ENCODE results near the gene CACNG3. TPM values are rescaled to one million over a fixed set of nuclear protein-coding genes. Genes with fewer than 3 reads are reported as not detected.

Gene CACNG3
- total RNA-seq, 1 donor from 2014 or later = not detected

DNA sequence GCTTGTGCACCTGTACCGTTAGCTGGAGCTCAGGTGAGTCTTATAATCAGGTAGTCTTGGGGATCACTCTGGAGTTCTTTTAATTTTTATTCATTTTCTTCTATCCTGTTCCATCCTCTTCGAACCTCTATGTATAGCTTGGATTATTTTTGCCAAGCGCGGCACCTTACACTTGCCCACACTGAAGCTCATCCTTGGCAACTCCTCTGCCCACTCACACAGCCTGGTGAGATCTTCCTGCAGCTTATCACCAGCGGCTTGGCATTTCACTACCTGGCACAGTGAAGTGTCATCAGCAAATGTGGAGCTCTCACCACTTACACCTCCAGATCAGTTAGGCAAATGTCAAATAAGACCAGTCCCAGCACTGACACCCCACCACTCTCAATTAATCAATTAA is 116.7 kb downstream of the CACNG3 start:
- no peak overlapping the region for H3K4me3 ChIP-seq (ENCODE audit: low read depth, low read length)
- no peak for DNase-seq (ENCODE audit: low read depth)

GRCh38 chr16:24378999-24379398 is 122.9 kb downstream of the CACNG3 start:
- H3K4me3 ChIP-seq (ENCODE audit: low read depth, low read length) = no peak overlapping the region
- no peak for TF ChIP-seq CTCF (conservative IDR thresholded peaks at IDR 0.05; ENCODE audit: low read depth, low read length)
- DNase-seq (ENCODE audit: low read depth) = no peak

More for the DNA sequence above, 116.7 kb downstream of the CACNG3 start:
- TF ChIP-seq CTCF (conservative IDR thresholded peaks at IDR 0.05; ENCODE audit: low read depth, low read length) = no peak

DNA sequence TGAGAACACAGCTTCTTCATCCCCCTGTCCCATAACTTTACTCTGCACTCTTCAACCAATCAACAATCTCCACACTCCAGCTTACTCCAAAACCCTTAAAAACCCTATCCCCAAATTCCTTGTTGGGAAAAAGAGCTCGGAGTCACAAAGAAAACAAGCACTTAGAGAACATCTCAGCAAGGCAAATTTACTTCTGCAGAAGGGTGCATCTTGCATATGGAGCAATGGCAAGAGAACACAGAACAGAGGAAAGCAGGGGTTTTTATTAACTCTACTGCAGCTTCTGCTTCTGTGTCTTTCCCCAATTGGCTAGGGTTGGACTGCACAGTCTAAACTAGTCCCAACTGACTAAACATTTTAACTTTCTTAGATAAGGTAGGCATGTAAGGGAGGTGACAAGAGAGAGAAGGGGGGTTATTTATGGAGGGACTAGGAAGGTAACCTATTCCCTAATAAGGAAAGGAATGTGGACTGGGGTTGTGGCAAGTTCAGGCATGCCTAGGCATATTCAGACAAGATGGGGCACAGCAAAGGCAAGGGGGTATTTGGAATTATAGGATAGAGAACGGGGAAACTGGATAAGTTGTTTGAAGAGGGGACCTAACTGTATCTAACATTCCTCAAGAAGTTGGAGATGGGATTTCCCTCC is 125.5 kb downstream of the CACNG3 start:
- no peak overlapping the region for H3K4me3 ChIP-seq (ENCODE audit: low read depth, low read length)
- DNase-seq (ENCODE audit: low read depth) = no peak
- no peak for TF ChIP-seq CTCF (conservative IDR thresholded peaks at IDR 0.05; ENCODE audit: low read depth, low read length)

- no peak overlapping the region for H3K4me3 ChIP-seq (ENCODE audit: low read depth, low read length)
- no peak for TF ChIP-seq CTCF (conservative IDR thresholded peaks at IDR 0.05; ENCODE audit: low read depth, low read length)
- no peak for DNase-seq (ENCODE audit: low read depth)
Observed at GRCh38 chr16:24382762-24383407, 126.8 kb downstream of the CACNG3 start.

DNA sequence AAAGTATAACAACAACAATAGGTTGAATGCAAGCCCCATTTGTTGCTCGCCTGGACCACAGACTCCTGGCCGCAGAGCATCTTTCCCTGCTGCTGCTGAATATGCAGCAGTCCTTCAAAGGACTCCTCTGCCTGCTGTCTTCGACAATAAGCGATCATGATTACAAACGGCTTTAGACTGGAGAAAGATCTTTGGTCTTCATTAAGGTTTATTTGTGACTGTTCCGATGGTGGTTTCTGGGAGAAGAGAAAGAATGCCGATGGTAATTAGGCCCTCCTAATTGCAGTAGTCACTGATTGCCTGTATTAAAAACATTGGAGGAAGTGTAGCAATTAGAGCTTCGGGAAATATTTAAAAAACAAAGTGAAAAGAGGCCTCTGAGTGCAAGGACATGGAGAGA is 138.2 kb downstream of the CACNG3 start:
- no peak for TF ChIP-seq CTCF (conservative IDR thresholded peaks at IDR 0.05; ENCODE audit: low read depth, low read length)
- DNase-seq (ENCODE audit: low read depth) = no peak
- H3K4me3 ChIP-seq (ENCODE audit: low read depth, low read length) = no peak overlapping the region

DNA sequence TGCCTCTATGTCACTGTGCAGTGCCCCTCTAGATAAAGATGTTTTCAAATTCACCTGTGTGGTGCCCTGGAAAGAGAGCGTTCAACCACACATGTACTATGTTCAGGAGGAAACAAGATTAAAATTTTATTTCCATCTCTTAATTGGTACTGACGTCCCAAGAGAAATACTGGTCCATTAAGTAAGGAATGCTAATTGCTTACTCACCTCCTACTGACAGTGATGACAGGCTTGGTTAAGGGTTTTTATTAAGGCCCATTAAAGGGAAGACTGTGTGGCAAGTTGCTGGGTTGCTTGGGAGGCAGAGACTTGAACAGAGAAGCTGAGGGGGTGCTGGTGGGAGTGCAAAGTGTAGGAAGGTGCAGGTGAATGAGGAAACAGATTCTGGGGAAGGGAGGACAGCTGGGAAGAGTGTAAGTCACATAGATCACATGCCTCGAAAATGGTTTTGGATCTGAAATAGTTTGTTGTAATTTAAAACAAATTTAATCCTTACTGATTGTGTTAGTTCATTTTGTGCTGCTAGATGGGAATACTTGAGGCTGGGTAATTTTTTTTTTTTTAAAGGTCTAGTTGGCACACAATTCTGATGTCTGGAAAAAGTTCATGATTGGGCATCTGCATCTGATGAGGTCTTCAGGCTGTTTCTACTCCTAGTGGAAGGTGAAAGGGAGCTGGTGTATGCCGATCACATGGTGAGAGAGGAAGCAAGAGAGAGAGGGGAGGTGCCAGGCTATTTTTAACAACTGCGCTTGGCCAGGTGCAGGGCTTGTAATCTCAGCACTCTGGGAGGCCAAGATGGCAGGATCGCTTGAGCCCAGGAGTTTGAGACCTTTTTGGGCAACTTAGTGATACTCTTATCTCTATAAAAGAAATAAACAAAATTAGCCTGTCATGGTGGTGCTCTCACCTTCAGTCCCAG is 140.5 kb downstream of the CACNG3 start:
- no peak overlapping the region for H3K4me3 ChIP-seq (ENCODE audit: low read depth, low read length)
- DNase-seq (ENCODE audit: low read depth) = no peak
- no peak for TF ChIP-seq CTCF (conservative IDR thresholded peaks at IDR 0.05; ENCODE audit: low read depth, low read length)

Measured in epithelial cell of proximal tubule (primary cell).